ENCODE data around the gene TMEM181.

- TF ChIP-seq CTCF (IDR thresholded peaks at IDR 0.05) = no peak
- TF ChIP-seq POLR2A (IDR thresholded peaks at IDR 0.05) = no peak
These were observed 31.9 kb downstream of the TMEM181 start for GRCh38 chr6:158591810-158592209.
